Vagina (tissue), 2 donors: ENCODE results near the gene FMNL2. TPM values are rescaled to one million over a fixed set of nuclear protein-coding genes. Genes with fewer than 3 reads are reported as not detected.

ENCODE experiments used
- DNase-seq, 2 donors: peaks; one replicate each; pipeline ENCODE4 v3.0.0-alpha.2; 2017; ENCODE audit errors: extremely low spot score in 2 of 2
- H3K27ac ChIP-seq: fragments of 200-600 bp; sonication (generic); one replicate; pipeline ENCODE4 v1.5.1; 2019
- H3K27me3 ChIP-seq: fragments of 200-600 bp; sonication (generic); one replicate; pipeline ENCODE4 v1.5.1; 2019
- H3K36me3 ChIP-seq, 2 donors: fragments of 200-600 bp; sonication (generic); one replicate each; pipeline ENCODE4 v1.5.1; 2017 to 2019
- H3K4me1 ChIP-seq: fragments of 200-600 bp; sonication (generic); one replicate; pipeline ENCODE4 v1.5.1; 2019
- H3K4me3 ChIP-seq, 2 donors: fragments of 200-600 bp; sonication (generic); 1 replicate in 1 of 2; 2 replicates in 1 of 2; pipeline ENCODE4 v1.5.1; 2016 to 2019
- H3K9me3 ChIP-seq: fragments of 200-600 bp; sonication (generic); one replicate; pipeline ENCODE4 v1.5.1; 2019
- POLR2A ChIP-seq, 2 donors: fragments of 450-650 bp; IDR thresholded peaks; one replicate each; pipeline ENCODE4 v1.6.1; 2017; ENCODE audit warnings: antibody characterized with exemption in 2 of 2, mild to moderate bottlenecking in 2 of 2, moderate library complexity in 2 of 2
- POLR2AphosphoS5 ChIP-seq, 2 donors: sonication (generic); formaldehyde crosslinking; IDR thresholded peaks; one replicate each; pipeline ENCODE4 v1.9.0; 2017; ENCODE audit warnings: antibody characterized with exemption in 2 of 2, mild to moderate bottlenecking in 2 of 2, low read depth in 1 of 2; ENCODE audit not compliant: insufficient read depth in 1 of 2
- intact Hi-C: fragments of 100-400 bp; cut with DNase I; formaldehyde crosslinking; loops from one replicate; pipeline ENCODE4 v1.15.1; 2023
- total RNA-seq: library from RNA; depleted of rRNA; stranded (reverse); fragments of >200 nt; gene quantifications from one replicate; pipeline ENCODE4 v1.2.3, GENCODE V29; 2016
- TF ChIP-seq, protein P1 (sequence below), 3 experiments: fragments of 450-650 bp in 2 of 3; fragments of 200-600 bp in 1 of 3; sonication (generic) in 1 of 3; IDR thresholded peaks; one replicate each; pipeline ENCODE4 v1.5.1; 2017 to 2019; ENCODE audit warnings: antibody characterized with exemption in 3 of 3, mild to moderate bottlenecking in 2 of 3, moderate library complexity in 2 of 3

Gene FMNL2
- total RNA-seq, 1 donor from 2014 or later: 35.4 TPM

DNA sequence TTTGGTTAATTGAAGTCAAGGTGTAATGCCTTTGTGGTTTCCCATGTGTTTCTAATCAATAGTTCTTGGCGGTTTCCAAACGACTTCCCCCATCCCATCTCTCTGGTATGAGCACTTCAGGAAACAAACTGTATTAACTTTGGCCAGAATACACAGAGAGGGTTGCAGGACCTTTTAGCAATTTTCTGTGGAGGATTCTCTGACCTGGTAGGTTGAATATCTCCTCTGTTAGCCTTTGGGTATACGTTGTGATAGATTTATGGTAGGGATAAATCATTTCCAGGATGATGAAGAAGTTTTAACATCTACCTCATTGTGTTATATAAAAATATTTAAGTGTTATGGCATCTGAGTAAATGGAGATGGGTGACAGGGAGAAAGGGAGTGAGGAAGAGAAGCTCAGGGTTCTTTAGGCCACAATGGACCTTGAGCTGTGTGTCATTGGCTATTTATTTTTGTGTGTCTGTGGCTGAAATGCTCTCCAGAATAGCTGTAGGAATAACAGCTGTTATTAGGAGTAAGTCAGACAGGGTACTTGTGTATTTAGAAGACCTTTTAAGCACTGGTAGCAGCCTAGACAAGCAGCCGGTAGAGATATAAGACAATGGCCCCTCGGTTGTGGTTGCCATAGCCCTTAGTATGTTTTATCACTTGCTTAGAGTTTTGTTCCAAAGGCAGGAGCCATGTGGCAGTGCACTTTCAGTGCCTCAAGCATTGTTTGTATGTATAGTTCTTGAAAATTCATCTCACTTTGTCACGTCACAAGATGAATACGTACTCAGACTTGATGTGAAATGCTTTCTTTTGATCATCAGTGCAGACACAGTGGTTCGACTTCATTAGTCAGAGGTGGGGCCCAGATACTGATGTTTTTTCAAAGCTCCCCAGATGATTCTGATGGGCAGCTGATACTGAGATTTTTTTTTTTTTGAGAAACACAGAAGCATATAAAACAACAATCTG is 91.1 kb downstream of the FMNL2 start:
- no peak for DNase-seq
- Histone ChIP-seq H3K4me3 (no peak overlapping the region), H3K9me3 (no peaks in the 10 kb centered on the region), H3K4me1 (peaks cover 54% of the 10 kb centered on the region), H3K36me3 (no peaks in the 10 kb centered on the region), H3K27ac (no peak overlapping the region), H3K27me3 (no peaks in the 10 kb centered on the region)
- TF ChIP-seq, protein P1, sequence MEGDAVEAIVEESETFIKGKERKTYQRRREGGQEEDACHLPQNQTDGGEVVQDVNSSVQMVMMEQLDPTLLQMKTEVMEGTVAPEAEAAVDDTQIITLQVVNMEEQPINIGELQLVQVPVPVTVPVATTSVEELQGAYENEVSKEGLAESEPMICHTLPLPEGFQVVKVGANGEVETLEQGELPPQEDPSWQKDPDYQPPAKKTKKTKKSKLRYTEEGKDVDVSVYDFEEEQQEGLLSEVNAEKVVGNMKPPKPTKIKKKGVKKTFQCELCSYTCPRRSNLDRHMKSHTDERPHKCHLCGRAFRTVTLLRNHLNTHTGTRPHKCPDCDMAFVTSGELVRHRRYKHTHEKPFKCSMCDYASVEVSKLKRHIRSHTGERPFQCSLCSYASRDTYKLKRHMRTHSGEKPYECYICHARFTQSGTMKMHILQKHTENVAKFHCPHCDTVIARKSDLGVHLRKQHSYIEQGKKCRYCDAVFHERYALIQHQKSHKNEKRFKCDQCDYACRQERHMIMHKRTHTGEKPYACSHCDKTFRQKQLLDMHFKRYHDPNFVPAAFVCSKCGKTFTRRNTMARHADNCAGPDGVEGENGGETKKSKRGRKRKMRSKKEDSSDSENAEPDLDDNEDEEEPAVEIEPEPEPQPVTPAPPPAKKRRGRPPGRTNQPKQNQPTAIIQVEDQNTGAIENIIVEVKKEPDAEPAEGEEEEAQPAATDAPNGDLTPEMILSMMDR (IDR thresholded peaks at IDR 0.05): no peak
- TF ChIP-seq POLR2A (IDR thresholded peaks at IDR 0.05): no peak
- no peak for TF ChIP-seq POLR2AphosphoS5 (IDR thresholded peaks at IDR 0.05; ENCODE audit: insufficient read depth in 1 of 2, low read depth in 1 of 2)
- intact Hi-C loops: no loop called here

DNA sequence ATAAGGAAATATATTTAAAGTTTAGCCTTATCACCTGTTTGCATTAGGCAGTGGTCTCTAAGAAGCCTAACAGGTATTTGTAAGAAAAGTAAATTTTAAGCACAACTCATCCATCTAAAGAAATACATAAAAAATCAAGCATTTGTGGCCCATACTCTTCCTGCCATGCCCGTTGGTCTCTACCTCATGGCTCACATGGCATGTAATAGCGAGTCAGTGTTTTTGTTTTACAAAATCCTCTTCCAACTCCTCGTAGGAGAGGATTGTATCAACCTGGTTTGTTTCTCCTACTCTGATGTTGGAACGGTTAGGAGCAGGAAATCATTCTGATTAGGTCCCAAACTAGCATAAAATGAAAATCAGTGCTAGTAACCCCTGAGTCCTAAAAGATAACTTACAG is 91.8 kb downstream of the FMNL2 start:
- TF ChIP-seq, protein P1 (IDR thresholded peaks at IDR 0.05): no peak
- TF ChIP-seq POLR2A (IDR thresholded peaks at IDR 0.05): no peak
- no peak for TF ChIP-seq POLR2AphosphoS5 (IDR thresholded peaks at IDR 0.05; ENCODE audit: insufficient read depth in 1 of 2, low read depth in 1 of 2)
- intact Hi-C loops: no loop called here
- no peaks in the 10 kb centered on the region for H3K36me3 ChIP-seq
- no peak overlapping the region for H3K4me3 ChIP-seq
- no peak for DNase-seq
- peaks cover 51% of the 10 kb centered on the region for H3K4me1 ChIP-seq
- no peaks in the 10 kb centered on the region for H3K27me3 ChIP-seq
- no peaks in the 10 kb centered on the region for H3K9me3 ChIP-seq
- H3K27ac ChIP-seq: no peak overlapping the region

DNA sequence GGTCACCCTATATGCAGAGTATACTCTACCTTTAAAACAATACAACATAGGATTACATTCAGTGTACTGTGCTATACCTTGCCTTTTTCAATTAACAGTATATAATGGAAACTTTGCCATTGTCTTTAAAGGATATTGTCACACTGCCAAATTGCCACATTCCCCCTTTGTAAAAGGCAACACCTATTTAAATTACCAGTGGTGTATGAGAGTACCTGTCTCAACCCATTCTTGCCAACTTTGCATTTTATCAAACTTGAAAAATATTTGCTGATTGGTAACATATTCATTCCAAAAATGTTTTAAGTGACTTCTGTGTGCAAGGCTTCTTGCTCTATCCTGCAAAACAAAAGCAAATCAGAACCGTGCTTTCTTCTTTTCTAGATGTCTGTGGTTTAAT is 92.9 kb downstream of the FMNL2 start:
- H3K27me3 ChIP-seq: no peaks in the 10 kb centered on the region
- no peaks in the 10 kb centered on the region for H3K9me3 ChIP-seq
- intact Hi-C loops: no loop called here
- TF ChIP-seq POLR2AphosphoS5 (IDR thresholded peaks at IDR 0.05; ENCODE audit: insufficient read depth in 1 of 2, low read depth in 1 of 2) (no peak), POLR2A (IDR thresholded peaks at IDR 0.05) (no peak)
- TF ChIP-seq, protein P1 (IDR thresholded peaks at IDR 0.05): no peak
- H3K4me1 ChIP-seq: peaks cover 58% of the 10 kb centered on the region
- H3K4me3 ChIP-seq: no peak overlapping the region
- no peak for DNase-seq
- no peak overlapping the region for H3K27ac ChIP-seq
- no peaks in the 10 kb centered on the region for H3K36me3 ChIP-seq

DNA sequence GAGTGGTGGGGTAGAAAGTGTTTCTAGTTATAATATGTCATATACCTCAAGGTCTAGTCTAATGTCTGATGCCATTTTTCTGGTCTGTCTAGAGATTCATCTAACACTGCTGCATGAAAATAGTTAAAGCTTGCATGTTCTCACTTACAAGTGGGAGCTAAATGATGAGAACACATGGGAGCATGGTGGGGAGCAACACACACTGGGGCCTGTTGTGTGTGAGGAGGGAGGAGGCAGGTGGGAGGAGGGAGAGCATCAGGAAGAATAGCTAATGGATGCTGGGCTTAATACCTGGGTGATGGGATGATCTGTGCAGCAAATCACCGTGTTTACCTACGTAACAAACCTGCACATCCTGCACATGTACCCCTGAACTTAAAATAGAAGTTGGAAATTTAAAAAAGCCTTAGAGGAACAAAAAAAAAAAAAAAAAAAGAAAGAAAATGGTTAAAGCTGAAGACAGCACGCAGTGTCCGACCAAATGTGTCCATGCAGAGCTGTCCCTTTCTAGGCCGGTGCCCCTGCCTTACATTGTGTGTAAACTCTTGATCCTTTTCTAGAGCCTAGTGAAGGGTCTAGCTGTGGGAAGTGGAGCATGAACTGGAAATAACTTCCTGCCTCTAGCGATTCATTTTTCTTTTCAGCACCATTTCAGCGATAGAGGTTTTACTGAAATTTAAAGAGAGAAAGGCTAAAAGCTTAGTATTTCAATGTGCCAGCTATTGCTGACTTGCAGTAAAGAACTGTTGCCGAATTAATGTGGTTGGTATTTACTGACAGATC is 94.0 kb downstream of the FMNL2 start:
- Histone ChIP-seq H3K27ac (no peak overlapping the region), H3K4me1 (peaks cover 69% of the 10 kb centered on the region), H3K36me3 (no peaks in the 10 kb centered on the region), H3K27me3 (no peaks in the 10 kb centered on the region), H3K4me3 (no peak overlapping the region), H3K9me3 (no peaks in the 10 kb centered on the region)
- TF ChIP-seq, protein P1 (IDR thresholded peaks at IDR 0.05): no peak
- TF ChIP-seq POLR2AphosphoS5 (IDR thresholded peaks at IDR 0.05; ENCODE audit: insufficient read depth in 1 of 2, low read depth in 1 of 2): no peak
- TF ChIP-seq POLR2A (IDR thresholded peaks at IDR 0.05): no peak
- DNase-seq: no peak
- intact Hi-C loops: no loop called here
